HG03060 (cell line): ENCODE results near the gene SLC22A8.
"Not testable (repeated sequence)": the region's sequence is repeated elsewhere in the genome, so short reads cannot be mapped to it uniquely, and the experiment has no call there.

Experiments
- ATAC-seq: cut with Tn5 transposase; IDR thresholded peaks from one replicate; pipeline ENCODE4 v1.9.1; 2021; ENCODE audit warnings: low read depth, moderate number of reproducible peaks; ENCODE audit not compliant: unreplicated experiment

Gene SLC22A8

GRCh38 chr11:62994775-62995174 lies 20.9 kb downstream of the SLC22A8 start:
- no peak for ATAC-seq

DNA sequence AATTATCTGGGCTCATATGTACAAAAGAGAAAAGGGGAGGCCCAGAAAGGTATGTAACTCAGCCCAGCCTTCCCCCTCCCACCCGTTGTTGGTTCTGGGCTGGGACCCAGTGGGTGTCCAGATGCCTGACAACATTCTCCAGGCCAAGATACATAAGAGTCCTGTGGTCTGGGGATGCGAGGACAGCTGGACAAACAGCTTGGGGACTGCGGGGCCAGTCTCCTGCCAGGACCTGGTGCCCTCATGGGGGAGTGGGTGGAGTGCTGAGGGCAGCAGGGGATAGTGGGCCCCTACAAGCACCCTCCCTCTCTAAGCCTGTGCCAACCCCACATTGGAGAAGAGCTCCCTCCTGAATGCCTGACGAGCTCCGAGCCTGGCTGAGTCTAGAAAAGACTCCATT lies 27.4 kb downstream of the SLC22A8 start:
- ATAC-seq = no peak

DNA sequence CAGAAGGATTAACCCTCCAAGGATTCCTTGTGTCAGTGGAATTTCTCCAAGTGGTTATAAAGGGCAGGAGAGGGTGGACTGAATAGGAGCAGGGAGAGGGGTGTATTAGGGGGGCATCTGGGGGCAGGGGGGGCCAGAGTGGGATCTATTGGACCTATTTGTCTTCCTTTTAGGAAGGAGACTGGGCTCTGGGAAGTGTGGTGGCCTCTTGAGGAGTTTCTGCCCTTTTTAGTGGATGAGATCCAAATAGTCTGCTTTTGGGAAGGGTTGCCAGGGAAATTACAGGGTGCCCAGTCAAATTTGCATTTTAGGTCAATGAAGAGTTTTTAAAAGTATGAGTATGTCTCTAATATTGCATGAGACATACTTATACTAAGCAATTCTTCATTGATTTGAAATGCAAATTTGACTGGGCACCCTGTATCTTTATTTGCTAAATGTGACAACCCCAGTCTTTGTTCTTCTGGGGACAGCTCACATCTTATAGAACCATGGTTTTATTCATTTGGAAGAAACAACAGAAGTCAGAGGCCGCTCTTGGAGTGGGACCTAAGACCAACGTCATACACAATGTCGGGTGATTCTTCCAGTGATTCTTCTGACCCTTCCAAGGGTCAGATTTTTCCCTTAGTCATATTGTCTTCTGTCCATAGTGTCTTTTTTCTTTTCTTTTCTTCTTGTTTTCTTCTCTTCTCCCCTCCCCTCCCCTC lies 30.4 kb downstream of the SLC22A8 start:
- ATAC-seq = no peak

DNA sequence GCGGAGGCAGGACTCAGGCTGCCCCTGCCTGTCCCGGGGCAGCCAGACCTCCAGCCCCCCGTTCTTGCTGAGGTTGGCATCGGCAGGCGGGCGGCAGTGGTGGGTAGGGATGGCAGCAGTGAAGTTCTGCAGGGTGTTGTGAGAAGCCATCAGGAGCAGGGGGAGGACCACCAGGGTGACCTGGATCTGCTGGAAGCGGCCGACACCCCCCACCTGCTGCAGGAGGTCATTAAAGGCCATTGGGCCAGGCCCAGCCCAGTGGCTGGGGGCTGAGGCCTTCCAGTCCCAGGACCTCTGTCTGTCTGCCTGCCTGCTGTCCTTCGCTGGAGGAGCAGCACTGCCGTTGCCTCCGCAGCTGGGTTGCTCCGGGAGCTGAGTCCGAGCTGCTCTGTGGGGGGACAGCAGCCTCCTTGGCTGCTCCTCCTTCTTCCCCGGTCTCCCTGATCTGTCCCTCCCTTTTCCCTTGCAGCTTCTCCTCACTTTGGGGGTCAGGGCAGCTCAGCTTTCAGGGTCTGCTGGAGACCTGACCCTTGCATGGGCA lies 31.1 kb downstream of the SLC22A8 start, which contains the start of gene SLC22A6:
TSS of gene SLC22A6 (minus strand) at position 517 of the 541 bp plus-strand sequence. CDS start at position 240, 277 bp downstream.
- no peak for ATAC-seq

DNA sequence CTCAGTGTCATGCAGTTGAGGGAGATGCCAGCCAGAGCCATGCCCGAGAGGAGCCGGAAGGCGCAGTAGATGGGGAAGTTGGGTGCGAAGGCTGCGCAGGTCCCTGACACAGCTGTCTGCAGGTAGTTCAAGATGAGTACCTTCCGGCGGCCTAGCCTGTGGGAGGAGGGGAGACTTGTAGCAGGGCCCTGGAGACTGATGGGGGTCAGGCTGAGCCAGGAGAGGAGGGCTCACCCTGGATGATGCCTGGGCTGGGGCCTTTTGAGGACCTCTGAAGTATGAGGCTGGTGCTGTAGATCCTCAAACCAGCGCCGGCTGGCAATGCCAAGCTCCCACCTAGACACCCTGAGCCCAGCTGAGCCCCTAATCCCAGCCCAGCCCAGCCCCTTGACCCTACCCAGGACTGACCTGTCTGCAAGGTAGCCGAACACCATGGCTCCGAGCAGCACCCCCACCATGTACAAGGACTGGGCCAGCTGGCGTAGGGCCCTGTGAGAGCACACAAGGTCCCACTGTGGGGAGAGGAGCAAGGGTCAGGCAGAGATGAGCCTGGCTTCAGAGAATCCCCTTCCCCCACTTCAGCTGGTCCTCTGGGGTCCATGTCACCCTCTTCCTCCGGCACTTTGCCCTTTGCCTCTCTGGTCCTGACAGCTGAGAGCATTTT lies 32.0 kb downstream of the SLC22A8 start:
- ATAC-seq = no peak

GRCh38 chr11:62981743-62982142 lies 33.9 kb downstream of the SLC22A8 start:
- ATAC-seq = no peak

DNA sequence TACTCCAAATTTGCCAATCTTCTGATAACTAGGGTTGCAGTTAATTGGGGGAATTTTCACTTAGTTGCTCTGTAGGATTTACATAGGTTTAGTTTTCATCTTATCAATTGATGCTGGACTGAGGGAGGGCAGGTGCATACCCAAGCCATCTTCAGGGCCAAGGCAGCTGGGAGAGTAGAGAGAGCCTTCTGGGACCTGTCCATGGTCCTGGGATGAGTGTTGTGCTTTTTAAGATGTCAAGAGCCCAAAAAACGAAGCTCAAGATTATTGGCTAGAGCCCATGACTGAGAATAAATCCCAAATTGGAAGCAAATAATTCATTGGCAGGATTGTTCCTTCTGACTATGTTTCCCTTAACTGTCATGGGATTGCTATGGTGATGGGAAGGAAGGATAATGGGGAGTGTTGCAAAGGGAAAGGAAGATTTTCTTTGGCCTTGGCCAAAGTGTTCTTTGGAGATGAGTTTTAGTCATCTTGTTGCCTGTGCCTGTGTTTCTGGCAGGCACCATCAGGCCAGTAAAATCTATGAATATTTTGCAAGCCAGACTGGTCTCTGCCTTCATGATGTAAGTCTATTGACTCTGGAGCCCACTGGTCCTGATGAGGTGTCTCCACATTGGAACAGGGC lies 35.4 kb downstream of the SLC22A8 start:
- ATAC-seq = no peak

GRCh38 chr11:62976109-62976508 lies 39.5 kb downstream of the SLC22A8 start:
- ATAC-seq = no peak

DNA sequence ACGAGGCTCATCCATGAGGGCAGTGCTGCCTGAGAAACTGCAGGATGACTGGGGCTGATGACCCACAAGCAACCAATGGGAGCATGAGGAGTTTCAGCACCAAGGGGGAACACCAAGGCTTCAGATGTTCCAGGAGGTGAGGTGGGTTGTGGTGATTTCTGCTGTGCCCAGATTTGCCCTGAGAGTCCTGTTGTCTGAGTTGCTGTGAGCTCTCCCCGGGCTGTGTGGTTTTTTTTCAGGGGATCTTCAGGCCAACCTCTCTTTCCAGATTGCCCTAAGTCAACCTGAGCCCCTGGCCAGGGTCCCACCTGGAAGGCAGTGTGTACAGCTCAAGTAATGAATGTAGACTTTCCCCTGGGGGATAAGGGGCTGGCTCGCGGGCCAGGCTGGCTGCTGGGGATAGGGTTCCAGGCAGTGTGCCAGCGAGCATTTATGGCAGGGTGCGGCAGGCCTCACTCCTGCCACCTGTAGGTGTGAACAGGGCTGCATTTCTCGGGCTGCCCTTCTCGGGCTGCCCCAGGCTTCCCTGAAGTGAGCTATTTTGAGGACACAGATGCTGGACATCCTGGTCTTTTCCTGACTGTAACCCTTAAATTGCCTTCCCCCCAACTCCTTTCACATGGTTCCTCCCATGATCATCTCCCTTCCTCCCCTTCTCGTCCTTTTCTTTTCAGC lies 40.7 kb downstream of the SLC22A8 start:
- no peak for ATAC-seq

GRCh38 chr11:62965574-62965973 lies 50.1 kb downstream of the SLC22A8 start:
- no peak for ATAC-seq

- no peak for ATAC-seq
Measured at GRCh38 chr11:62962391-62962790, 53.2 kb downstream of the SLC22A8 start.

- ATAC-seq = no peak
Measured at GRCh38 chr11:62961017-62961570, 54.5 kb downstream of the SLC22A8 start.

GRCh38 chr11:62959422-62959980 lies 56.1 kb downstream of the SLC22A8 start:
- ATAC-seq = no peak

GRCh38 chr11:62958547-62959421 lies 56.9 kb downstream of the SLC22A8 start:
- no peak for ATAC-seq

GRCh38 chr11:62957147-62957546 lies 58.5 kb downstream of the SLC22A8 start:
- ATAC-seq = no peak

GRCh38 chr11:62954478-62954877 lies 61.2 kb downstream of the SLC22A8 start:
- no peak for ATAC-seq

DNA sequence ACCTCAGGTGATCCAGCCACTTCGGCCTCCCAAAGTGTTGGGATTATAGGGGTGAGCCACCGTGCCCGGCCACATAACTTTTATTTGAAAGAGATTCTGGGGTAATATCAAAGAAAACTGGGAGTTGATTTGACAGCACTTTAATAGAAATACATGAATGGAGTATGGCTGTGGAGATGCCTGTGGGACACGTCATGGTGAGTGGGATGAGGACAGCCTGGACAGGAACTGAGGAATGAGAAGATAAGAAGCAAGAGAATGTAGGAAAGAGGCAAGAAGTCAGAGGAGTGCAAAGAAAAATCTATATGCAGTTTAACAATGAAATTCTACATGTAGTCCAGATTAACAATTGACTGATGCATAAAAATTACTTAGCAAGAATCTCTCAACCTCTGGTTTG lies 61.8 kb downstream of the SLC22A8 start:
- no peak for ATAC-seq

- ATAC-seq = no peak
Measured at GRCh38 chr11:62948765-62949320, 66.8 kb downstream of the SLC22A8 start.

GRCh38 chr11:62945538-62945937 lies 70.1 kb downstream of the SLC22A8 start:
- not testable (repeated sequence) for ATAC-seq
